Coronary artery (tissue), 2 donors: Measurements from ENCODE around the gene ZBTB7C.

Source experiments
- DNase-seq: peaks from one replicate; pipeline ENCODE4 v3.0.0-alpha.2; 2017; ENCODE audit warnings: low spot score
- H3K27ac ChIP-seq, 2 donors: fragments of 200-600 bp; sonication (generic); one replicate each; pipeline ENCODE4 v1.5.1; 2016 to 2019
- H3K4me3 ChIP-seq: fragments of 200-600 bp; sonication (generic); 2 replicates; pipeline ENCODE4 v1.5.1; 2016; ENCODE audit warnings: mild to moderate bottlenecking, moderate library complexity
- TF ChIP-seq, protein P1 (sequence below): fragments of 200-600 bp; sonication (generic); IDR thresholded peaks from one replicate; pipeline ENCODE4 v1.5.1; 2019; ENCODE audit warnings: antibody characterized with exemption

Gene ZBTB7C

DNA sequence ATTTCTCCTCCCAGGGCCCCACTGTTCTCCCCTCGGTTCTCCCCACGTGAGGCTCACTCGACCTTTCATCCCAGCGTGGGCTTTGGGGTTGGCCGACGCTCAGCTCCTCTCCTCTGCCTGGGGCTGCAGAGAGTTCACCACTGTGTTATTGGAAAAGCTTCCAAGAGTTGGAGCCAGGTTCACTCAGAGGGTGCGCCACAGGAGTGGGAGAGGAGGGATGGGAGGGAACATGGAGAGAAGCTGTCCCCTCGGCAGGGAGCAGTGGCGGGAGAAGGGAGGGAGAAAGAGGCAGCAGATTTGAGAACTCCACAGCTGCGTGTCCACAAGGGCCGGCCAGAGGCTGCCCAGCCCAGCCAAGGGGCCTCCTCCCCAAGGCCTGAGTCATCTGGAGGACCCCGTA is 281.6 kb downstream of the ZBTB7C start:
- no peak overlapping the region for H3K4me3 ChIP-seq
- DNase-seq: no peak
- TF ChIP-seq, protein P1, sequence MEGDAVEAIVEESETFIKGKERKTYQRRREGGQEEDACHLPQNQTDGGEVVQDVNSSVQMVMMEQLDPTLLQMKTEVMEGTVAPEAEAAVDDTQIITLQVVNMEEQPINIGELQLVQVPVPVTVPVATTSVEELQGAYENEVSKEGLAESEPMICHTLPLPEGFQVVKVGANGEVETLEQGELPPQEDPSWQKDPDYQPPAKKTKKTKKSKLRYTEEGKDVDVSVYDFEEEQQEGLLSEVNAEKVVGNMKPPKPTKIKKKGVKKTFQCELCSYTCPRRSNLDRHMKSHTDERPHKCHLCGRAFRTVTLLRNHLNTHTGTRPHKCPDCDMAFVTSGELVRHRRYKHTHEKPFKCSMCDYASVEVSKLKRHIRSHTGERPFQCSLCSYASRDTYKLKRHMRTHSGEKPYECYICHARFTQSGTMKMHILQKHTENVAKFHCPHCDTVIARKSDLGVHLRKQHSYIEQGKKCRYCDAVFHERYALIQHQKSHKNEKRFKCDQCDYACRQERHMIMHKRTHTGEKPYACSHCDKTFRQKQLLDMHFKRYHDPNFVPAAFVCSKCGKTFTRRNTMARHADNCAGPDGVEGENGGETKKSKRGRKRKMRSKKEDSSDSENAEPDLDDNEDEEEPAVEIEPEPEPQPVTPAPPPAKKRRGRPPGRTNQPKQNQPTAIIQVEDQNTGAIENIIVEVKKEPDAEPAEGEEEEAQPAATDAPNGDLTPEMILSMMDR: no peak
- H3K27ac ChIP-seq: no peak overlapping the region

DNA sequence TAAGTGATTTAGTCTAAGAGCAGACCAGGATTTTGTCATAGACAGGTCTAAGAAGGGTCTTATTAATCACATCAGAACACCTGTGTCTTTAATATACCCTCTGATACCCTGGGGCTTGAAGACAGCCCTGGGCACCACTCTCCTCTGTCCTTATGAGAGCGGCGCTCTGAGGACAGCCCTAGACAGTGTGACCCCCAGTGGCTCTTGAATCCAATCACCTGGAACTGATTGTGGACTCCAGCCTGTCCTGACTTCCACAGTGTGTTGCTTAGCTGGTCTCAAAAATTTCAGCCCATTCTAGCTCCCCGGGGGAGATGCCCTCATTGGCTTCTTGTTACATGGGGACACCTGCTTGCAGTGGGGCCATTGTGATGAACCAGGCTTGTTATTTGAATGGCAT is 282.9 kb downstream of the ZBTB7C start:
- TF ChIP-seq, protein P1: no peak
- no peak for DNase-seq
- Histone ChIP-seq H3K27ac (no peak overlapping the region), H3K4me3 (no peak overlapping the region)

DNA sequence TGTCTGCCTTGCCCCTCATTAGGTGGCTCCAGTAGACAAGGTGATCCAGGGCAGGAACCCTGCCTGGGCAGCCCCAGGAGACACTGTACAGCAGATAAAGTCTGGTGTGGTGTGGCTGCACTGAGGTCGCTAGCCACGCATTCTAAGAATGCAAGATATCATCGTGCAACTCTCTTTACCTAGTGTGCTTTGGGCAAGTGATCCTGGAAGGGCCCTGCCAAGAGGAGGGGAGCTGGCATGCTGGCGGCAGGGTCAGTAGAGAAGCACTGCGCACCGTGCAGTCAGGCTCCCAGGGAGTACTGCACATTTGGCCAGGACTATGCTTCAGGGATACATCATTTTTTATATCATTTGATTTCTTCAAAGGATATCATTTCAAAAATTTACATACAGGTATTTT is 283.5 kb downstream of the ZBTB7C start:
- H3K4me3 ChIP-seq: no peak overlapping the region
- DNase-seq: no peak
- TF ChIP-seq, protein P1: no peak
- no peak overlapping the region for H3K27ac ChIP-seq

DNA sequence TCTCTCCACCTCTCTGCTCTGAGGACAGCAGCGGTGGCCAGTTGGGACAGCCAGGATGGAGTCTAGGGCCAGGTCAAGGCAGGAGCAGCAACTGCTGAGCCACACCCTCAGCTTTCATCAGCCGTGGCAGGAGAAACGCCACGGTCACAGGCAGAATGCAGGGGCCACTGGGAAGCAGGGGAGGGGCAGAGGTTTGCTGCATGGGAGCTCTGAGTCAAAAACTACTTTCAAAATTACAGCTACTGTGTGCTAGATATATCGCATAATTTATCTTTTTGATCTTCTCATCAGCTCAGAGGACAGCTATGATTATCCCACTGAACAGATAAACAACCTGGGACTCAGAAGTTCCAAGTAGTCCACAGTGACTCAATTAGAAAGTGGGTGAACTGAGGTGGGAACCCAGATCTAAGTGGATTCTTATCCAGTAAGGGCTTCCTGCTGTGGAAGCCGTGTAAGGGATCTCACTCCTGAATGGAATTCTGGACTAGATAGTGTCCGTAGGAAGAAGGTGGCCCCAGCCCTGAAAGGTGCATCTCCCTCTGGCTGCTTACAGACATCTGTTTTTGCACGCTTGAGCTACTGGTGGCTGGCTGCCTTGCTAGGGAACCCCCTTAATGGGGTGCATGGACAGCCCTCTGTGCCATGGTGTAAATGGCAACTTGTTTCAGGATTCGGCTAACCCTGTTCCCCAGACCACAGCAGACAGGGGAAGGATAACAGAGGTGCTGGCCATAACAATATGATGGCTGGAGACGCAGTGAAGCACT is 284.1 kb downstream of the ZBTB7C start:
- Histone ChIP-seq H3K27ac (no peak overlapping the region), H3K4me3 (no peak overlapping the region)
- DNase-seq: no peak
- TF ChIP-seq, protein P1: no peak

DNA sequence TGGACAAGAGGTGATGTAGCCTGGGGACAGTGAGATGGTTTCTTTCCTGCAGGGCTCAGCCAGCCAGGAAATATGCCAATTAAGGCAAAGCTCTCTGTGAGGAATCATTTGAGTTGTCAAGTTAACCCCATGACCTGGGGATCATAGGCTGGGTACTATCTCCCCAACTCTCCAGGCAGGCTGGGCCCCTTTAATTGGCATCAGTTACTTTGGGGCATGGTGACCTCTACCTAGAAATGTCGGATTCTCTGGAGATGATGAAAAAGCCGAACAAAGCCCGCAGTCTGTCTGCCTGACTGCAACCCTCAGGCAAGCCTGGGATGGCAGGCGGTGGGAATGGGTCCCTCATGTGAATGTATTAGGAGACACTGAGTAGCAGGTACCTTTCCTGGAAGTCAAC is 285.2 kb downstream of the ZBTB7C start:
- DNase-seq: no peak
- TF ChIP-seq, protein P1: no peak
- no peak overlapping the region for H3K27ac ChIP-seq
- no peak overlapping the region for H3K4me3 ChIP-seq

DNA sequence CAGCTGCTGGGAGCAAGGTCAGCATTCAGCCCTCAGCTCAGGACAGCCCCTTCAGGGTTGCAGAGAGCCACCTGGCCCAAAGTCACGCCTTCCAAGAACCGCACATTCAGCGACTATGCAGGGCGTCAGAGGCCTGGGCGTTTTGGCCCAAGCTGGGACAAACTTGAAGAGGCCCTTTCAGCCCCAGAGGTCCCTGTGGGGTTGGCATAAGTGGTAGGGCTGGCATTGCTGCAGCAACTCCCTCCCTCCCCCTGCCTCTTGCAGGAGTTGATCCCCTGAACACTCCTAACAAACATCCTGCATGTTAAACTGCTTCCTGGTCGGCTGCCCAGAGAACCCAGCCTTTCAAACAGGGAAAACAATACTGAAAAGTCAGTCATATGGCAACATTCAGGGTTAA is 285.9 kb downstream of the ZBTB7C start:
- H3K27ac ChIP-seq: no peak overlapping the region
- DNase-seq: no peak
- TF ChIP-seq, protein P1: no peak

DNA sequence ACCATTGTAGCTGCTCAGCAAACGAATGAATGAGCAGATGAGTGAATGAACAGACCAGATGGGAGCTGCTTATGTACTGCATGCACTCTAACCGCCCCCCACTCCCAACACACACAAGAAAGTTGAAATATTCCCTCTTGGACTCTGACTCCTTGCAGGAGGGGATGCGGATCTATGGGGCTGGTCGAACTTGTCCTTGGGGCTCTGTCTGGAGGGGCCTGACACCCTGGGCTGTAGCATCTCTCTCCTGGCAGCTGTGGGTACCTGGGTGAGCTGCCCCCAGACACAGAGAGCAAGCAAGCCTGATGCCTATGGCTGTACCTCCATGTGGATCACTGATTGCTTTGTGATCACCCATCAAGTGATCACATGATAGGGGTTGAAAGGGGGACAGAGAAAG is 286.4 kb downstream of the ZBTB7C start:
- TF ChIP-seq, protein P1: no peak
- DNase-seq: no peak
- Histone ChIP-seq H3K27ac (no peak overlapping the region), H3K4me3 (no peak overlapping the region)

More for the DNA sequence above, 285.9 kb downstream of the ZBTB7C start:
- no peak overlapping the region for H3K4me3 ChIP-seq
